IMR-90 (cell line): Measurements from ENCODE around the gene FHDC1. TPM values are rescaled to one million over a fixed set of nuclear protein-coding genes. Genes with fewer than 3 reads are reported as not detected.

Experiments
- ATAC-seq: fragments of 200-7000 bp; cut with Tn5 transposase; 2 replicates; pipeline ENCODE4 v1.9.1; 2020; ENCODE audit warnings: low read depth, mild to moderate bottlenecking, moderate library complexity
- BruUV-seq: library from RNA; stranded (reverse); fragments of 400-500 nt; replicated peaks from 2 replicates; lab custom pipeline; 2021; lab: Mats Ljungman, UMichigan
- CTCF ChIA-PET: fragments of 300-600 bp; formaldehyde crosslinking; extraction: SDS; loops from one replicate; lab custom pipeline; 2021; ENCODE audit warnings: antibody characterized with exemption; lab: Yijun Ruan, JAX
- POLR2A ChIA-PET: fragments of 300-600 bp; sonication (Branson Sonifier 250); formaldehyde crosslinking; loops from one replicate; lab custom pipeline; 2022; ENCODE audit warnings: antibody characterized with exemption; ENCODE audit not compliant: unreplicated experiment; lab: Charles Lee
- DNase-seq: peaks from one replicate; pipeline ENCODE4 v3.0.0; 2013
- H2AFZ ChIP-seq: replicated peaks from 2 replicates; pipeline ENCODE3; 2013; ENCODE audit warnings: low read length, mild to moderate bottlenecking; ENCODE audit not compliant: poor library complexity
- H2AK5ac ChIP-seq: 2 replicates; pipeline ENCODE4 v1.6.1; 2013; ENCODE audit warnings: low read depth, low read length, inconsistent platforms
- H2AK9ac ChIP-seq: replicated peaks from 2 replicates; pipeline ENCODE3; 2013; ENCODE audit warnings: mild to moderate bottlenecking, low read depth, low read length, moderate library complexity; ENCODE audit not compliant: poor library complexity
- H2BK120ac ChIP-seq: 2 replicates; pipeline ENCODE4 v1.6.1; 2013; ENCODE audit warnings: low read depth, low read length, inconsistent platforms
- H2BK15ac ChIP-seq: 3 replicates; pipeline ENCODE4 v1.6.1; 2013; ENCODE audit warnings: low read depth, low read length, inconsistent platforms
- H2BK20ac ChIP-seq: 2 replicates; pipeline ENCODE4 v1.6.1; 2013; ENCODE audit warnings: low read depth, mild to moderate bottlenecking, inconsistent platforms, low read length, moderate library complexity
- H2BK5ac ChIP-seq: 2 replicates; pipeline ENCODE4 v1.6.1; 2013; ENCODE audit warnings: mild to moderate bottlenecking, low read depth, low read length, inconsistent platforms; ENCODE audit not compliant: poor library complexity, severe bottlenecking
- H3K14ac ChIP-seq: replicated peaks from 2 replicates; pipeline ENCODE4 v1.6.1; 2013; ENCODE audit warnings: low read depth, low read length, inconsistent platforms
- H3K18ac ChIP-seq: 2 replicates; pipeline ENCODE4 v1.6.1; 2013; ENCODE audit warnings: low read depth, low read length, control low read depth
- H3K23ac ChIP-seq: 2 replicates; pipeline ENCODE4 v1.6.1; 2013; ENCODE audit warnings: low read depth, low read length, inconsistent platforms
- H3K27ac ChIP-seq: 2 replicates; pipeline ENCODE4 v1.5.1; 2013; ENCODE audit warnings: mild to moderate bottlenecking, control low read depth, low read length; ENCODE audit not compliant: insufficient read depth
- H3K27me3 ChIP-seq: 2 replicates; pipeline ENCODE4 v1.6.1; 2013; ENCODE audit warnings: low read length; ENCODE audit not compliant: control insufficient read depth, insufficient read depth
- H3K36me3 ChIP-seq: 2 replicates; pipeline ENCODE4 v1.6.1; 2013; ENCODE audit warnings: low read length, mixed read lengths; ENCODE audit not compliant: control insufficient read depth, insufficient read depth
- H3K4ac ChIP-seq: 2 replicates; pipeline ENCODE4 v1.6.1; 2013; ENCODE audit warnings: low read depth, low read length, inconsistent platforms
- H3K4me1 ChIP-seq: 2 replicates; pipeline ENCODE4 v1.6.1; 2013; ENCODE audit warnings: low read length, mixed read lengths; ENCODE audit not compliant: control insufficient read depth, insufficient read depth
- H3K4me2 ChIP-seq: 2 replicates; pipeline ENCODE4 v1.6.1; 2013; ENCODE audit warnings: low read depth, mild to moderate bottlenecking, control low read depth, low read length, moderate library complexity
- H3K4me3 ChIP-seq: 2 replicates; pipeline ENCODE4 v1.5.1; 2013; ENCODE audit warnings: low read depth, mild to moderate bottlenecking, control low read depth, low read length, moderate library complexity; ENCODE audit not compliant: insufficient read depth
- H3K56ac ChIP-seq: 2 replicates; pipeline ENCODE4 v1.6.1; 2013; ENCODE audit warnings: low read length, inconsistent platforms; ENCODE audit not compliant: insufficient read depth; ENCODE audit errors: extremely low read depth
- H3K79me1 ChIP-seq, 2 experiments: 2 replicates each; pipeline ENCODE4 v1.6.1; 2013; ENCODE audit warnings: low read length in 2 of 2, inconsistent platforms in 1 of 2, low read depth in 1 of 2
- H3K9ac ChIP-seq: 2 replicates; pipeline ENCODE4 v1.6.1; 2013; ENCODE audit warnings: low read depth, low read length, control low read depth
- H3K9me1 ChIP-seq: 2 replicates; pipeline ENCODE4 v1.6.1; 2013; ENCODE audit warnings: low read length, inconsistent platforms; ENCODE audit not compliant: insufficient read depth
- H3K9me3 ChIP-seq: 2 replicates; pipeline ENCODE4 v1.6.1; 2013; ENCODE audit warnings: low read length; ENCODE audit not compliant: control insufficient read depth, insufficient read depth
- H4K20me1 ChIP-seq: 2 replicates; pipeline ENCODE4 v1.6.1; 2013; ENCODE audit warnings: low read length, inconsistent platforms; ENCODE audit not compliant: insufficient read depth
- H4K5ac ChIP-seq: 2 replicates; pipeline ENCODE4 v1.6.1; 2013; ENCODE audit warnings: mild to moderate bottlenecking, low read depth, low read length, control low read depth
- H4K8ac ChIP-seq, 2 experiments: 2 replicates each; pipeline ENCODE4 v1.6.1; 2013; ENCODE audit warnings: low read depth in 2 of 2, low read length in 2 of 2, control low read depth in 1 of 2, inconsistent platforms in 1 of 2
- H4K91ac ChIP-seq: 2 replicates; pipeline ENCODE4 v1.6.1; 2013; ENCODE audit warnings: low read depth, low read length, inconsistent platforms; ENCODE audit not compliant: insufficient read depth
- BHLHE40 ChIP-seq: fragments of 150-350 bp; IDR thresholded peaks from 2 replicates; pipeline ENCODE4 v1.6.1; 2016; ENCODE audit warnings: mild to moderate bottlenecking, low read depth, low read length
- CEBPB ChIP-seq: IDR thresholded peaks from 2 replicates; pipeline ENCODE4 v1.6.1; 2012; ENCODE audit warnings: low read depth, low read length, improper control_type of control experiment
- CHD1 ChIP-seq: IDR thresholded peaks from 2 replicates; pipeline ENCODE4 v1.6.1; 2012; ENCODE audit warnings: low read depth, low read length, improper control_type of control experiment
- ELK1 ChIP-seq: fragments of 150-350 bp; IDR thresholded peaks from 2 replicates; pipeline ENCODE4 v1.6.1; 2016; ENCODE audit warnings: low read depth, mild to moderate bottlenecking, low read length, moderate library complexity, borderline replicate concordance
- FOS ChIP-seq: fragments of 150-350 bp; IDR thresholded peaks from 2 replicates; pipeline ENCODE4 v1.6.1; 2016; ENCODE audit warnings: low read depth, low read length
- MAZ ChIP-seq: IDR thresholded peaks from 2 replicates; pipeline ENCODE4 v1.6.1; 2012; ENCODE audit warnings: low read depth, mild to moderate bottlenecking, low read length, improper control_type of control experiment, moderate library complexity, borderline replicate concordance
- MXI1 ChIP-seq: IDR thresholded peaks from 2 replicates; pipeline ENCODE4 v1.6.1; 2012; ENCODE audit warnings: low read depth, mild to moderate bottlenecking, low read length, moderate library complexity, borderline replicate concordance
- POLR2A ChIP-seq: IDR thresholded peaks from 2 replicates; pipeline ENCODE4 v1.6.1; 2012; ENCODE audit warnings: mild to moderate bottlenecking, low read depth, low read length
- RAD21 ChIP-seq: IDR thresholded peaks from 2 replicates; pipeline ENCODE4 v1.6.1; 2012; ENCODE audit warnings: low read length, improper control_type of control experiment
- USF2 ChIP-seq: fragments of 150-350 bp; IDR thresholded peaks from 2 replicates; pipeline ENCODE4 v1.6.1; 2017; ENCODE audit warnings: mild to moderate bottlenecking, antibody characterized with exemption, low read length, low read depth
- WGBS, 2 experiments: methylation state at CpG; one replicate each; pipeline versions ENCODE4 v1.1.5 to v1.1.7; 2013; ENCODE audit warnings: missing lambda C conversion rate in 2 of 2; ENCODE audit not compliant: insufficient read length in 1 of 2; ENCODE audit errors: extremely low coverage in 2 of 2; 5-methylcytosine and 5-hydroxymethylcytosine counted together
- dilution Hi-C: fragments of 300-500 bp; cut with HindIII; formaldehyde crosslinking; loops from one replicate; pipeline ENCODE4 v1.14.3; 2018; ENCODE audit warnings: low sequenced_read_pairs; ENCODE audit not compliant: unreplicated experiment
- in situ Hi-C: fragments of 300-500 bp; cut with MboI; formaldehyde crosslinking; loops from 3 replicates; pipeline ENCODE4 v1.14.3; 2019; ENCODE audit warnings: low sequenced_read_pairs, inconsistent platforms, mixed read lengths
- intact Hi-C: fragments of 100-400 bp; cut with micrococcal nuclease; formaldehyde crosslinking; loops from 2 replicates; pipeline ENCODE4 v1.10.0; 2022
- polyA plus RNA-seq, 3 experiments: library from polyadenylated mRNA; depleted of rRNA; stranded (reverse); fragments of >200 nt; gene quantifications; 2 replicates each; pipeline ENCODE4 v1.2.3, GENCODE V29; 2012; ENCODE audit warnings: low replicate concordance in 1 of 3
- total RNA-seq: library from RNA; depleted of rRNA; stranded (reverse); fragments of >200 nt; gene quantifications from 2 replicates; pipeline ENCODE4 v1.2.3, GENCODE V29; 2012

FHDC1 gene
- total and polyA plus RNA-seq, 2 of the 4 experiments (the other 2 are of a cell fraction) = under 0.01 to 0.09 TPM

- no peak overlapping the region for H3K23ac ChIP-seq
- H3K27ac ChIP-seq = no peak overlapping the region
- no TSS peak for BruUV-seq
- ChIA-PET CTCF (no interaction called here), POLR2A (no interaction called here)
- H4K91ac ChIP-seq = no peak overlapping the region
- no peak overlapping the region for H3K9ac ChIP-seq
- WGBS, 2 experiments = 62% methylated on average over 3 of the region's 5 CpGs; no CpG with 5 or more reads in 1 of the 2 experiments
- H3K27me3 ChIP-seq = peaks cover 57% of the 10 kb centered on the region
- H2BK120ac ChIP-seq = no peak overlapping the region
- no peaks in the 10 kb centered on the region for H3K4me1 ChIP-seq
- in situ Hi-C loops (no loop called here), dilution Hi-C loops (no loop called here), intact Hi-C loops (no loop called here)
- no peak overlapping the region for H2BK20ac ChIP-seq
- no peak overlapping the region for H2AK9ac ChIP-seq
- ATAC-seq (no peak), DNase-seq (no peak)
- no peaks in the 10 kb centered on the region for H4K20me1 ChIP-seq
- no peak overlapping the region for H3K18ac ChIP-seq
- H3K4me3 ChIP-seq = no peak overlapping the region
- no peaks in the 10 kb centered on the region for H3K9me3 ChIP-seq
- TF ChIP-seq MAZ (no peak), ELK1 (no peak), BHLHE40 (no peak), USF2 (no peak), RAD21 (no peak), POLR2A (no peak), MXI1 (no peak), FOS (no peak), CEBPB (no peak), CHD1 (no peak)
- H4K5ac ChIP-seq = no peak overlapping the region
- no peak overlapping the region for H3K4me2 ChIP-seq
- no peak overlapping the region for H2BK5ac ChIP-seq
- no peak overlapping the region for H2BK15ac ChIP-seq
- H2AK5ac ChIP-seq = no peak overlapping the region
- no peak overlapping the region for H3K4ac ChIP-seq
- no peaks in the 10 kb centered on the region for H3K36me3 ChIP-seq
- no peak overlapping the region for H3K14ac ChIP-seq
- no peak overlapping the region for H2AFZ ChIP-seq
- no peak overlapping the region for H4K8ac ChIP-seq
- no peaks in the 10 kb centered on the region for H3K79me1 ChIP-seq
- no peaks in the 10 kb centered on the region for H3K9me1 ChIP-seq
- no peak overlapping the region for H3K56ac ChIP-seq
These were observed 65.5 kb downstream of the FHDC1 start for GRCh38 chr4:153001626-153002025.
